Activated T-helper 2 cell treated with anti-CD3 and anti-CD28 coated beads, Interferon-gamma antibody, Interleukin-2, Interleukin-4, amounts not matched to agents 10 μg/mL and 5 μg/mL and 100 μg/mL, durations not matched to agents 14 hours and 24 hours and 36 hours (primary cell): ENCODE results near the gene PABPC1L2A. TPM values are rescaled to one million over a fixed set of nuclear protein-coding genes. Genes with fewer than 3 reads are reported as not detected.

Experiments used
- total RNA-seq: library from RNA; stranded (reverse); gene quantifications from 2 replicates; pipeline ENCODE4 v1.2.3, GENCODE V29; 2022

The PABPC1L2A gene
- total RNA-seq, 1 donor from 2014 or later, result not detected

Other genes starting within 250 kb of the PABPC1L2A start
- not detected in 2 replicates for gene FAM236C, start 166.9 kb downstream of the PABPC1L2A start, total RNA-seq
- gene FAM236A, start 141.3 kb downstream of the PABPC1L2A start, total RNA-seq, result not detected in 2 replicates
- not detected in 2 replicates for gene DMRTC1, start 135.7 kb downstream of the PABPC1L2A start, total RNA-seq
- not detected in 2 replicates for gene PABPC1L2B, start 76.6 kb downstream of the PABPC1L2A start, total RNA-seq
- 2.1 TPM in 2 replicates for gene NAP1L2, start 135.3 kb upstream of the PABPC1L2A start, total RNA-seq